IMR-90 (cell line): Measurements from ENCODE around the gene PLEKHH1. TPM values are rescaled to one million over a fixed set of nuclear protein-coding genes. Genes with fewer than 3 reads are reported as not detected.
A peak's percentile ranks its signal among the peaks of the same experiment; 100 is the strongest.

Source experiments
- ATAC-seq: fragments of 200-7000 bp; cut with Tn5 transposase; 2 replicates; pipeline ENCODE4 v1.9.1; 2020; ENCODE audit warnings: low read depth, mild to moderate bottlenecking, moderate library complexity
- BruUV-seq: library from RNA; stranded (reverse); fragments of 400-500 nt; replicated peaks from 2 replicates; lab custom pipeline; 2021; lab: Mats Ljungman, UMichigan
- CTCF ChIA-PET: fragments of 300-600 bp; formaldehyde crosslinking; extraction: SDS; loops from one replicate; lab custom pipeline; 2021; ENCODE audit warnings: antibody characterized with exemption; lab: Yijun Ruan, JAX
- POLR2A ChIA-PET: fragments of 300-600 bp; sonication (Branson Sonifier 250); formaldehyde crosslinking; loops from one replicate; lab custom pipeline; 2022; ENCODE audit warnings: antibody characterized with exemption; ENCODE audit not compliant: unreplicated experiment; lab: Charles Lee
- DNase-seq: peaks from one replicate; pipeline ENCODE4 v3.0.0; 2013
- H2AFZ ChIP-seq: replicated peaks from 2 replicates; pipeline ENCODE3; 2013; ENCODE audit warnings: low read length, mild to moderate bottlenecking; ENCODE audit not compliant: poor library complexity
- H2AK5ac ChIP-seq: 2 replicates; pipeline ENCODE4 v1.6.1; 2013; ENCODE audit warnings: low read depth, low read length, inconsistent platforms
- H2AK9ac ChIP-seq: replicated peaks from 2 replicates; pipeline ENCODE3; 2013; ENCODE audit warnings: mild to moderate bottlenecking, low read depth, low read length, moderate library complexity; ENCODE audit not compliant: poor library complexity
- H2BK120ac ChIP-seq: 2 replicates; pipeline ENCODE4 v1.6.1; 2013; ENCODE audit warnings: low read depth, low read length, inconsistent platforms
- H2BK15ac ChIP-seq: 3 replicates; pipeline ENCODE4 v1.6.1; 2013; ENCODE audit warnings: low read depth, low read length, inconsistent platforms
- H2BK20ac ChIP-seq: 2 replicates; pipeline ENCODE4 v1.6.1; 2013; ENCODE audit warnings: low read depth, mild to moderate bottlenecking, inconsistent platforms, low read length, moderate library complexity
- H2BK5ac ChIP-seq: 2 replicates; pipeline ENCODE4 v1.6.1; 2013; ENCODE audit warnings: mild to moderate bottlenecking, low read depth, low read length, inconsistent platforms; ENCODE audit not compliant: poor library complexity, severe bottlenecking
- H3K14ac ChIP-seq: replicated peaks from 2 replicates; pipeline ENCODE4 v1.6.1; 2013; ENCODE audit warnings: low read depth, low read length, inconsistent platforms
- H3K18ac ChIP-seq: 2 replicates; pipeline ENCODE4 v1.6.1; 2013; ENCODE audit warnings: low read depth, low read length, control low read depth
- H3K23ac ChIP-seq: 2 replicates; pipeline ENCODE4 v1.6.1; 2013; ENCODE audit warnings: low read depth, low read length, inconsistent platforms
- H3K27ac ChIP-seq: 2 replicates; pipeline ENCODE4 v1.5.1; 2013; ENCODE audit warnings: mild to moderate bottlenecking, control low read depth, low read length; ENCODE audit not compliant: insufficient read depth
- H3K27me3 ChIP-seq: 2 replicates; pipeline ENCODE4 v1.6.1; 2013; ENCODE audit warnings: low read length; ENCODE audit not compliant: control insufficient read depth, insufficient read depth
- H3K36me3 ChIP-seq: 2 replicates; pipeline ENCODE4 v1.6.1; 2013; ENCODE audit warnings: low read length, mixed read lengths; ENCODE audit not compliant: control insufficient read depth, insufficient read depth
- H3K4ac ChIP-seq: 2 replicates; pipeline ENCODE4 v1.6.1; 2013; ENCODE audit warnings: low read depth, low read length, inconsistent platforms
- H3K4me1 ChIP-seq: 2 replicates; pipeline ENCODE4 v1.6.1; 2013; ENCODE audit warnings: low read length, mixed read lengths; ENCODE audit not compliant: control insufficient read depth, insufficient read depth
- H3K4me2 ChIP-seq: 2 replicates; pipeline ENCODE4 v1.6.1; 2013; ENCODE audit warnings: low read depth, mild to moderate bottlenecking, control low read depth, low read length, moderate library complexity
- H3K4me3 ChIP-seq: 2 replicates; pipeline ENCODE4 v1.5.1; 2013; ENCODE audit warnings: low read depth, mild to moderate bottlenecking, control low read depth, low read length, moderate library complexity; ENCODE audit not compliant: insufficient read depth
- H3K56ac ChIP-seq: 2 replicates; pipeline ENCODE4 v1.6.1; 2013; ENCODE audit warnings: low read length, inconsistent platforms; ENCODE audit not compliant: insufficient read depth; ENCODE audit errors: extremely low read depth
- H3K79me1 ChIP-seq, 2 experiments: 2 replicates each; pipeline ENCODE4 v1.6.1; 2013; ENCODE audit warnings: low read length in 2 of 2, inconsistent platforms in 1 of 2, low read depth in 1 of 2
- H3K9ac ChIP-seq: 2 replicates; pipeline ENCODE4 v1.6.1; 2013; ENCODE audit warnings: low read depth, low read length, control low read depth
- H3K9me1 ChIP-seq: 2 replicates; pipeline ENCODE4 v1.6.1; 2013; ENCODE audit warnings: low read length, inconsistent platforms; ENCODE audit not compliant: insufficient read depth
- H3K9me3 ChIP-seq: 2 replicates; pipeline ENCODE4 v1.6.1; 2013; ENCODE audit warnings: low read length; ENCODE audit not compliant: control insufficient read depth, insufficient read depth
- H4K20me1 ChIP-seq: 2 replicates; pipeline ENCODE4 v1.6.1; 2013; ENCODE audit warnings: low read length, inconsistent platforms; ENCODE audit not compliant: insufficient read depth
- H4K5ac ChIP-seq: 2 replicates; pipeline ENCODE4 v1.6.1; 2013; ENCODE audit warnings: mild to moderate bottlenecking, low read depth, low read length, control low read depth
- H4K8ac ChIP-seq, 2 experiments: 2 replicates each; pipeline ENCODE4 v1.6.1; 2013; ENCODE audit warnings: low read depth in 2 of 2, low read length in 2 of 2, control low read depth in 1 of 2, inconsistent platforms in 1 of 2
- H4K91ac ChIP-seq: 2 replicates; pipeline ENCODE4 v1.6.1; 2013; ENCODE audit warnings: low read depth, low read length, inconsistent platforms; ENCODE audit not compliant: insufficient read depth
- MAZ ChIP-seq: IDR thresholded peaks from 2 replicates; pipeline ENCODE4 v1.6.1; 2012; ENCODE audit warnings: low read depth, mild to moderate bottlenecking, low read length, improper control_type of control experiment, moderate library complexity, borderline replicate concordance
- NFE2L2 ChIP-seq: fragments of 150-350 bp; IDR thresholded peaks from 2 replicates; pipeline ENCODE4 v1.6.1; 2016; ENCODE audit warnings: low read depth, mild to moderate bottlenecking, low read length
- RAD21 ChIP-seq: IDR thresholded peaks from 2 replicates; pipeline ENCODE4 v1.6.1; 2012; ENCODE audit warnings: low read length, improper control_type of control experiment
- RFX5 ChIP-seq: IDR thresholded peaks from 2 replicates; pipeline ENCODE4 v1.8.0; 2012; ENCODE audit warnings: low read depth, mild to moderate bottlenecking, low read length, moderate library complexity
- WGBS, 2 experiments: methylation state at CpG; one replicate each; pipeline versions ENCODE4 v1.1.5 to v1.1.7; 2013; ENCODE audit warnings: missing lambda C conversion rate in 2 of 2; ENCODE audit not compliant: insufficient read length in 1 of 2; ENCODE audit errors: extremely low coverage in 2 of 2; 5-methylcytosine and 5-hydroxymethylcytosine counted together
- dilution Hi-C: fragments of 300-500 bp; cut with HindIII; formaldehyde crosslinking; loops from one replicate; pipeline ENCODE4 v1.14.3; 2018; ENCODE audit warnings: low sequenced_read_pairs; ENCODE audit not compliant: unreplicated experiment
- in situ Hi-C: fragments of 300-500 bp; cut with MboI; formaldehyde crosslinking; loops from 3 replicates; pipeline ENCODE4 v1.14.3; 2019; ENCODE audit warnings: low sequenced_read_pairs, inconsistent platforms, mixed read lengths
- intact Hi-C: fragments of 100-400 bp; cut with micrococcal nuclease; formaldehyde crosslinking; loops from 2 replicates; pipeline ENCODE4 v1.10.0; 2022
- polyA plus RNA-seq, 3 experiments: library from polyadenylated mRNA; depleted of rRNA; stranded (reverse); fragments of >200 nt; gene quantifications; 2 replicates each; pipeline ENCODE4 v1.2.3, GENCODE V29; 2012; ENCODE audit warnings: low replicate concordance in 1 of 3
- total RNA-seq: library from RNA; depleted of rRNA; stranded (reverse); fragments of >200 nt; gene quantifications from 2 replicates; pipeline ENCODE4 v1.2.3, GENCODE V29; 2012

The PLEKHH1 gene
- total and polyA plus RNA-seq, 2 of the 4 experiments (the other 2 are of a cell fraction) = under 0.01 to 0.34 TPM

- H3K4me2 ChIP-seq = peak overlapping the region; percentile 64
- no peak overlapping the region for H4K8ac ChIP-seq
- WGBS, 2 experiments = no CpG with 5 or more reads among the region's 6 CpGs
- POLR2A ChIA-PET = no interaction called here
- no peak overlapping the region for H4K5ac ChIP-seq
- H3K4me3 ChIP-seq = peak overlapping the region; percentile 60; the same call in 1 of the 2 replicates
- DNase-seq (no peak), ATAC-seq (no peak)
- no peaks in the 10 kb centered on the region for H3K79me1 ChIP-seq
- H3K27me3 ChIP-seq = peaks cover 35% of the 10 kb centered on the region
- no peaks in the 10 kb centered on the region for H3K4me1 ChIP-seq
- H3K9me1 ChIP-seq = no peaks in the 10 kb centered on the region
- no peak for TF ChIP-seq MAZ
- TF ChIP-seq RAD21 = no peak
- no peak for TF ChIP-seq NFE2L2
- TF ChIP-seq RFX5 = no peak
- H2BK5ac ChIP-seq = no peak overlapping the region
- dilution Hi-C loops = no loop called here
- H3K36me3 ChIP-seq = no peaks in the 10 kb centered on the region
- peak overlapping the region; percentile 94 for H2AFZ ChIP-seq
- CTCF ChIA-PET = interaction anchor here (1.3 to 2.0 kb wide), 2 partner anchors 23 to 38 kb away, joined by 5 read pairs; no protein-coding TSS in a partner anchor
- no peak overlapping the region for H3K56ac ChIP-seq
- no peak overlapping the region for H3K14ac ChIP-seq
- H2AK5ac ChIP-seq = no peak overlapping the region
- peak overlapping the region; percentile 42 for H2AK9ac ChIP-seq
- H2BK15ac ChIP-seq = no peak overlapping the region
- no peak overlapping the region for H2BK120ac ChIP-seq
- H3K4ac ChIP-seq = no peak overlapping the region
- no peak overlapping the region for H3K9ac ChIP-seq
- H4K20me1 ChIP-seq = no peaks in the 10 kb centered on the region
- BruUV-seq = no TSS peak
- H3K18ac ChIP-seq = no peak overlapping the region
- in situ Hi-C loops = no loop called here
- H4K91ac ChIP-seq = no peak overlapping the region
- H3K9me3 ChIP-seq = no peaks in the 10 kb centered on the region
- intact Hi-C loops = no loop called here
- no peak overlapping the region for H3K27ac ChIP-seq
- 0 out of 2 replicates have a peak overlapping the region, but pooled peaks have one; percentile 25 for H3K23ac ChIP-seq
- H2BK20ac ChIP-seq = no peak overlapping the region
These were observed 630 bp downstream of the PLEKHH1 start for GRCh38 chr14:67533754-67534085.
